ENCODE data around the gene KBTBD4. TPM values are rescaled to one million over a fixed set of nuclear protein-coding genes. Genes with fewer than 3 reads are reported as not detected.

Gene KBTBD4
- total and polyA plus RNA-seq, 2 of the 8 experiments (the other 6 are each of a cell fraction or from before 2014, with no cell fraction given): 12.0 to 19.5 TPM

- Histone ChIP-seq H3K4me1 (replicated peaks in 1 of 4; ENCODE audit: control insufficient read depth in 3 of 4, insufficient read depth in 4 of 4, low read length in 3 of 4) (no peaks in the 10 kb centered on the region), H3K18ac (ENCODE audit: extremely low read depth, low read length) (no peak overlapping the region), H4K5ac (ENCODE audit: insufficient read length, low read depth, low read length) (no peak overlapping the region), H2BK15ac (ENCODE audit: low read length) (no peak overlapping the region), H4K91ac (replicated peaks; ENCODE audit: insufficient read length, low read length) (no peak overlapping the region), H3K14ac (ENCODE audit: insufficient read length) (no peak overlapping the region), H2BK12ac (ENCODE audit: low read depth, low read length) (no peak overlapping the region), H2BK120ac (replicated peaks; ENCODE audit: low read depth, low read length) (no peak overlapping the region), H2BK5ac (ENCODE audit: low read depth, low read length) (no peak overlapping the region), H3K4me2 (ENCODE audit: insufficient read depth in 1 of 2, low read depth in 2 of 2, low read length in 2 of 2) (no peak overlapping the region), H2BK20ac (ENCODE audit: low read length) (no peak overlapping the region), H3K56ac (replicated peaks; ENCODE audit: insufficient read length, low read depth, low read length) (no peak overlapping the region), H3K27ac (ENCODE audit: low read depth, low read length) (no peak overlapping the region), H3K36me3 (ENCODE audit: control insufficient read depth in 2 of 4, insufficient read depth in 4 of 4, low read length in 3 of 4) (peaks cover 11 to 82% (median 57%) of the 10 kb centered on the region in 4 experiments; a peak in 7 of 8 replicates), H3K4me3 (ENCODE audit: extremely low read depth in 1 of 4, insufficient read depth in 2 of 4, low read depth in 3 of 4, low read length in 4 of 4) (no peak overlapping the region), H4K20me1 (replicated peaks in 1 of 2; ENCODE audit: control insufficient read depth in 1 of 2, insufficient read depth in 2 of 2, low read length in 2 of 2) (no peaks in the 10 kb centered on the region), H4K8ac (ENCODE audit: extremely low read depth, insufficient read depth, low read length) (no peak overlapping the region), H3K9ac (replicated peaks in 1 of 4; ENCODE audit: extremely low read depth in 1 of 4, low read depth in 3 of 4, low read length in 3 of 4) (no peak overlapping the region), H3K4ac (replicated peaks; ENCODE audit: insufficient read length, low read depth, low read length) (no peak overlapping the region), H3K27me3 (replicated peaks in 1 of 4; ENCODE audit: control insufficient read depth in 3 of 4, extremely low read depth in 1 of 4, insufficient read depth in 3 of 4, low read length in 3 of 4) (no peaks in the 10 kb centered on the region), H3K79me1 (ENCODE audit: low read depth, low read length) (no peaks in the 10 kb centered on the region), H3K23ac (ENCODE audit: insufficient read length) (no peak overlapping the region), H3K79me2 (ENCODE audit: control insufficient read depth in 1 of 2, insufficient read depth in 2 of 2, low read length in 2 of 2) (no peaks in the 10 kb centered on the region), H2AK5ac (ENCODE audit: low read depth, low read length) (no peak overlapping the region), H2AFZ (ENCODE audit: low read length) (no peak overlapping the region), H3K23me2 (ENCODE audit: low read depth, low read length) (no peaks in the 10 kb centered on the region), H3K9me3 (ENCODE audit: insufficient read depth in 2 of 2, low read depth in 1 of 2, low read length in 1 of 2) (no peaks in the 10 kb centered on the region)
- POLR2A ChIA-PET (ENCODE audit: partially characterized antibody): no interaction called here
- CTCF ChIA-PET (ENCODE audit: partially characterized antibody): interaction anchor here (2.2 kb wide), 1 partner anchor 9 kb away, joined by 6 read pairs; no protein-coding TSS in a partner anchor
- DNase-seq (ENCODE audit: low read depth in 1 of 2, low spot score in 2 of 2): no peak
- WGBS, 2 experiments (ENCODE audit: extremely low coverage in 1 of 2, insufficient coverage in 1 of 2, insufficient read length in 1 of 2, insufficient replicate concordance in 2 of 2, low coverage in 1 of 2, low lambda C conversion rate in 2 of 2, missing lambda C conversion rate in 1 of 2): 91% methylated on average over 8 of the region's 8 CpGs; no CpG with 5 or more reads in 1 of the 2 experiments
- no peak for TF ChIP-seq YY1 (IDR thresholded peaks at IDR 0.05; ENCODE audit: low read depth, low read length)
- no peak for FAIRE-seq
Observed at GRCh38 chr11:47626234-47626633, 47.5 kb upstream of the KBTBD4 start.
